OCI-LY1 (cell line): ENCODE measurements around the gene CDC73.

Experiments
- H2AFZ ChIP-seq: fragments of 200-600 bp; sonication (generic), shearing (Covaris generic); 2 replicates; pipeline ENCODE4 v1.6.0; 2014; ENCODE audit warnings: antibody characterized with exemption, mild to moderate bottlenecking, low read length
- H3F3A ChIP-seq: fragments of 200-600 bp; sonication (generic), shearing (Covaris generic); 2 replicates; pipeline ENCODE4 v1.6.0; 2014; ENCODE audit warnings: mild to moderate bottlenecking, antibody characterized with exemption, low read length, moderate library complexity; ENCODE audit not compliant: insufficient read depth
- H3K27ac ChIP-seq: fragments of 200-600 bp; sonication (generic); 2 replicates; pipeline ENCODE4 v1.5.1; 2014; ENCODE audit warnings: low read length, mixed run types, mild to moderate bottlenecking, low read depth; ENCODE audit not compliant: poor library complexity, severe bottlenecking
- H3K27me3 ChIP-seq: fragments of 200-600 bp; sonication (generic); 2 replicates; pipeline ENCODE4 v1.6.0; 2014; ENCODE audit warnings: antibody characterized with exemption, mild to moderate bottlenecking, low read length, moderate library complexity; ENCODE audit not compliant: insufficient read depth
- H3K36me3 ChIP-seq: fragments of 200-600 bp; sonication (generic); 2 replicates; pipeline ENCODE4 v1.6.1; 2014; ENCODE audit warnings: mild to moderate bottlenecking, antibody characterized with exemption, low read length, moderate library complexity, mixed read lengths; ENCODE audit not compliant: insufficient read depth
- H3K4me1 ChIP-seq: fragments of 200-600 bp; sonication (generic); 2 replicates; pipeline ENCODE4 v1.5.1; 2014; ENCODE audit warnings: mild to moderate bottlenecking, low read length, moderate library complexity; ENCODE audit not compliant: insufficient read depth, severe bottlenecking
- H3K4me2 ChIP-seq: fragments of 200-600 bp; sonication (generic), shearing (Covaris generic); 2 replicates; pipeline ENCODE4 v1.6.1; 2014; ENCODE audit warnings: low read length
- H3K4me3 ChIP-seq: fragments of 200-600 bp; sonication (generic); 2 replicates; pipeline ENCODE4 v1.5.1; 2014; ENCODE audit warnings: low read length, low read depth, mild to moderate bottlenecking, mixed read lengths; ENCODE audit not compliant: poor library complexity, severe bottlenecking
- H3K79me2 ChIP-seq: fragments of 200-600 bp; shearing (Covaris generic); 2 replicates; pipeline ENCODE4 v1.6.1; 2016; ENCODE audit warnings: mixed run types, low read length, mixed read lengths; ENCODE audit not compliant: insufficient read depth
- H3K9ac ChIP-seq: fragments of 200-600 bp; sonication (generic), shearing (Covaris generic); 2 replicates; pipeline ENCODE4 v1.6.1; 2014; ENCODE audit warnings: mild to moderate bottlenecking, low read length, mixed read lengths
- H3K9me2 ChIP-seq: fragments of 200-600 bp; sonication (generic), shearing (Covaris generic); 2 replicates; pipeline ENCODE4 v1.6.1; 2014; ENCODE audit warnings: low read depth, mild to moderate bottlenecking, low read length, mixed read lengths
- H3K9me3 ChIP-seq: fragments of 200-600 bp; shearing (Covaris generic); 2 replicates; pipeline ENCODE4 v1.6.1; 2014; ENCODE audit warnings: low read length, mixed read lengths
- H4K20me1 ChIP-seq: fragments of 200-600 bp; sonication (generic), shearing (Covaris generic); 2 replicates; pipeline ENCODE4 v1.6.0; 2016; ENCODE audit warnings: mild to moderate bottlenecking, low read length; ENCODE audit not compliant: insufficient read depth
- CTCF ChIP-seq: fragments of 200-600 bp; sonication (generic), shearing (Covaris generic); IDR thresholded peaks from 2 replicates; pipeline ENCODE4 v1.5.1; 2017; ENCODE audit warnings: mild to moderate bottlenecking, antibody characterized with exemption, low read length, moderate library complexity, mixed read lengths
- EZH2 ChIP-seq: fragments of 200-600 bp; sonication (generic), shearing (Covaris generic); IDR thresholded peaks from 2 replicates; pipeline ENCODE4 v1.8.0; 2017; ENCODE audit warnings: borderline replicate concordance, mixed run types, mild to moderate bottlenecking, antibody characterized with exemption, low read length, moderate library complexity, mixed read lengths

The CDC73 gene

GRCh38 chr1:193156117-193156821 lies 34.4 kb downstream of the CDC73 start:
- H3K4me1 ChIP-seq: no peaks in the 10 kb centered on the region
- peaks cover 59% of the 10 kb centered on the region for H3K36me3 ChIP-seq
- TF ChIP-seq EZH2 (no peak), CTCF (no peak)
- no peaks in the 10 kb centered on the region for H4K20me1 ChIP-seq
- H3K9ac ChIP-seq: no peak overlapping the region
- H3F3A ChIP-seq: no peaks in the 10 kb centered on the region
- H3K27ac ChIP-seq: no peak overlapping the region
- H3K4me2 ChIP-seq: no peak overlapping the region
- no peaks in the 10 kb centered on the region for H3K9me2 ChIP-seq
- no peak overlapping the region for H3K4me3 ChIP-seq
- H3K27me3 ChIP-seq: no peaks in the 10 kb centered on the region
- no peaks in the 10 kb centered on the region for H3K9me3 ChIP-seq
- H2AFZ ChIP-seq: no peak overlapping the region
- H3K79me2 ChIP-seq: no peaks in the 10 kb centered on the region

- Histone ChIP-seq H2AFZ (no peak overlapping the region), H3K4me3 (no peak overlapping the region), H3K4me2 (no peak overlapping the region), H3K9ac (no peak overlapping the region), H3K9me3 (no peaks in the 10 kb centered on the region), H3K27ac (no peak overlapping the region), H3K4me1 (no peaks in the 10 kb centered on the region), H3K36me3 (peaks cover 54% of the 10 kb centered on the region), H3K9me2 (no peaks in the 10 kb centered on the region), H3K27me3 (no peaks in the 10 kb centered on the region), H4K20me1 (no peaks in the 10 kb centered on the region), H3K79me2 (no peaks in the 10 kb centered on the region), H3F3A (no peaks in the 10 kb centered on the region)
- TF ChIP-seq CTCF (no peak), EZH2 (no peak)
These were observed 35.0 kb downstream of the CDC73 start for GRCh38 chr1:193156822-193157142.

- Histone ChIP-seq H3K79me2 (no peaks in the 10 kb centered on the region), H3K36me3 (peaks cover 51% of the 10 kb centered on the region), H3K9ac (no peak overlapping the region), H2AFZ (no peak overlapping the region), H3K9me3 (no peaks in the 10 kb centered on the region), H4K20me1 (no peaks in the 10 kb centered on the region), H3K4me3 (no peak overlapping the region), H3F3A (no peaks in the 10 kb centered on the region), H3K27ac (no peak overlapping the region), H3K4me2 (no peak overlapping the region), H3K27me3 (no peaks in the 10 kb centered on the region), H3K9me2 (no peaks in the 10 kb centered on the region), H3K4me1 (no peaks in the 10 kb centered on the region)
- no peak for TF ChIP-seq CTCF
- no peak for TF ChIP-seq EZH2
These were observed 35.5 kb downstream of the CDC73 start for GRCh38 chr1:193157360-193157759.
